Body of pancreas (tissue), 4 donors: Measurements from ENCODE around the gene AQP4. TPM values are rescaled to one million over a fixed set of nuclear protein-coding genes. Genes with fewer than 3 reads are reported as not detected.
A peak's percentile ranks its signal among the peaks of the same experiment; 100 is the strongest.

ENCODE experiments used
- ATAC-seq: fragments of 150-250 bp; one replicate; pipeline ENCODE4 v1.9.1; 2016
- DNase-seq, 4 donors: peaks; one replicate each; pipeline ENCODE4 v3.0.0-alpha.2; 2019
- H3K27ac ChIP-seq, 4 donors: fragments of 200-600 bp; sonication (generic); 1 replicate in 3 of 4; 2 replicates in 1 of 4; pipeline versions ENCODE4 v1.5.1 to v1.6.1; 2016 to 2019; ENCODE audit warnings: mild to moderate bottlenecking in 1 of 4, mixed read lengths in 1 of 4, moderate library complexity in 1 of 4
- H3K27me3 ChIP-seq, 2 donors: fragments of 200-600 bp; sonication (generic); one replicate each; pipeline ENCODE4 v1.6.0; 2016; ENCODE audit warnings: mild to moderate bottlenecking in 1 of 2
- H3K36me3 ChIP-seq, 2 donors: fragments of 200-600 bp; sonication (generic); replicated peaks in 1 of 2; 2 replicates each; pipeline ENCODE4 v1.5.1; 2016; ENCODE audit warnings: low read depth in 2 of 2; ENCODE audit not compliant: insufficient read depth in 1 of 2
- H3K4me1 ChIP-seq: fragments of 200-600 bp; sonication (generic); one replicate; pipeline ENCODE4 v1.6.0; 2016
- H3K4me3 ChIP-seq, 2 donors: fragments of 200-600 bp; sonication (generic); 1 replicate in 1 of 2; 2 replicates in 1 of 2; pipeline ENCODE4 v1.5.1; 2016 to 2019
- H3K9me3 ChIP-seq, 3 donors: fragments of 200-600 bp; sonication (generic); 1 replicate in 2 of 3; 2 replicates in 1 of 3; pipeline ENCODE4 v1.5.1; 2016
- CTCF ChIP-seq, 7 experiments: fragments of 450-650 bp in 4 of 7; fragments of 200-600 bp in 3 of 7; sonication (generic) in 3 of 7; IDR thresholded peaks; one replicate each; pipeline ENCODE4 v1.5.1; 2016 to 2019; ENCODE audit warnings: antibody characterized with exemption in 7 of 7
- POLR2A ChIP-seq, 3 donors: fragments of 450-650 bp; IDR thresholded peaks; one replicate each; pipeline ENCODE4 v1.6.1; 2016; ENCODE audit warnings: antibody characterized with exemption in 3 of 3, mild to moderate bottlenecking in 2 of 3
- WGBS, 2 donors: methylation state at CpG; one replicate each; pipeline ENCODE4 v1.1.5; 2017; 5-methylcytosine and 5-hydroxymethylcytosine counted together
- intact Hi-C: fragments of 100-400 bp; cut with DNase I; formaldehyde crosslinking; loops from one replicate; pipeline ENCODE4 v1.15.1; 2023
- total RNA-seq, 2 donors: library from RNA; depleted of rRNA; stranded (reverse); fragments of >200 nt; gene quantifications; one replicate each; pipeline ENCODE4 v1.1.0, GENCODE V29; 2016

AQP4 gene
- total RNA-seq: 1 to 10 TPM in 1 of 2 donors, not detected in 1; 3.6 TPM

GRCh38 chr18:26865557-26865956 is at the start of gene AQP4:
Gene AQP4, minus strand, starts transcription at chr18:26865707. Its CDS starts 18 bp downstream, at chr18:26865689.
- Histone ChIP-seq H3K27ac (no peak within 1 kb of the TSS), H3K9me3 (no peaks in the 10 kb centered on the region), H3K36me3 (no peaks in the 10 kb centered on the region), H3K4me1 (peaks cover 10% of the 10 kb centered on the region), H3K27me3 (no peaks in the 10 kb centered on the region), H3K4me3 (no peak within 1 kb of the TSS)
- intact Hi-C loops: no loop called here
- WGBS, 2 donors: 39 to 42% methylated on average over 5 of the region's 5 CpGs
- no peak for DNase-seq
- ATAC-seq: no peak
- TF ChIP-seq POLR2A (IDR thresholded peaks at IDR 0.05) (no peak), CTCF (IDR thresholded peaks at IDR 0.05) (no peak)

- Histone ChIP-seq H3K27ac (no peak overlapping the region), H3K9me3 (no peaks in the 10 kb centered on the region), H3K36me3 (no peaks in the 10 kb centered on the region), H3K4me1 (no peaks in the 10 kb centered on the region), H3K27me3 (no peaks in the 10 kb centered on the region), H3K4me3 (no peak overlapping the region)
- 52 to 56% methylated on average over 4 of the region's 4 CpGs for WGBS, 2 donors
- DNase-seq: no peak
- no peak for ATAC-seq
- intact Hi-C loops: no loop called here
- TF ChIP-seq CTCF (IDR thresholded peaks at IDR 0.05) (no peak), POLR2A (IDR thresholded peaks at IDR 0.05) (no peak)
Observed at GRCh38 chr18:26911840-26912239, 46.3 kb upstream of the AQP4 start.

- H3K4me3 ChIP-seq: no peak overlapping the region
- WGBS, 2 donors: 45% methylated on average over 5 of the region's 5 CpGs
- intact Hi-C loops: no loop called here
- no peaks in the 10 kb centered on the region for H3K27me3 ChIP-seq
- H3K27ac ChIP-seq: no peak overlapping the region
- H3K9me3 ChIP-seq: no peaks in the 10 kb centered on the region
- H3K36me3 ChIP-seq: no peaks in the 10 kb centered on the region
- ATAC-seq: peak; percentile 30
- TF ChIP-seq CTCF (IDR thresholded peaks at IDR 0.05) (no peak), POLR2A (IDR thresholded peaks at IDR 0.05) (no peak)
- no peaks in the 10 kb centered on the region for H3K4me1 ChIP-seq
- no peak for DNase-seq
Observed at GRCh38 chr18:26909599-26910290, 44.2 kb upstream of the AQP4 start.

GRCh38 chr18:26908906-26909305 is 43.4 kb upstream of the AQP4 start:
- TF ChIP-seq CTCF (IDR thresholded peaks at IDR 0.05) (no peak), POLR2A (IDR thresholded peaks at IDR 0.05) (no peak)
- DNase-seq (no peak), ATAC-seq (no peak)
- H3K27ac ChIP-seq: no peak overlapping the region
- no peaks in the 10 kb centered on the region for H3K27me3 ChIP-seq
- intact Hi-C loops: no loop called here
- no peaks in the 10 kb centered on the region for H3K9me3 ChIP-seq
- H3K36me3 ChIP-seq: no peaks in the 10 kb centered on the region
- WGBS, 2 donors: 54 to 70% methylated on average over 3 of the region's 3 CpGs
- no peak overlapping the region for H3K4me3 ChIP-seq
- no peaks in the 10 kb centered on the region for H3K4me1 ChIP-seq

GRCh38 chr18:26902291-26902690 is 36.8 kb upstream of the AQP4 start:
- TF ChIP-seq CTCF (IDR thresholded peaks at IDR 0.05) (no peak), POLR2A (IDR thresholded peaks at IDR 0.05) (no peak)
- no peaks in the 10 kb centered on the region for H3K9me3 ChIP-seq
- 81 to 86% methylated on average over 5 of the region's 5 CpGs for WGBS, 2 donors
- no peak for ATAC-seq
- no peak overlapping the region for H3K27ac ChIP-seq
- no peaks in the 10 kb centered on the region for H3K4me1 ChIP-seq
- intact Hi-C loops: no loop called here
- H3K4me3 ChIP-seq: no peak overlapping the region
- DNase-seq: no peak
- no peaks in the 10 kb centered on the region for H3K27me3 ChIP-seq
- H3K36me3 ChIP-seq: no peaks in the 10 kb centered on the region
